Vagina (tissue), 2 donors: ENCODE measurements around the gene RALGAPA1. TPM values are rescaled to one million over a fixed set of nuclear protein-coding genes. Genes with fewer than 3 reads are reported as not detected.
"Not testable (repeated sequence)": the region's sequence is repeated elsewhere in the genome, so short reads cannot be mapped to it uniquely, and the experiment has no call there.

ENCODE experiments used
- DNase-seq, 2 donors: peaks; one replicate each; pipeline ENCODE4 v3.0.0-alpha.2; 2017; ENCODE audit errors: extremely low spot score in 2 of 2
- H3K27ac ChIP-seq: fragments of 200-600 bp; sonication (generic); one replicate; pipeline ENCODE4 v1.5.1; 2019
- H3K27me3 ChIP-seq: fragments of 200-600 bp; sonication (generic); one replicate; pipeline ENCODE4 v1.5.1; 2019
- H3K36me3 ChIP-seq, 2 donors: fragments of 200-600 bp; sonication (generic); one replicate each; pipeline ENCODE4 v1.5.1; 2017 to 2019
- H3K4me1 ChIP-seq: fragments of 200-600 bp; sonication (generic); one replicate; pipeline ENCODE4 v1.5.1; 2019
- H3K4me3 ChIP-seq, 2 donors: fragments of 200-600 bp; sonication (generic); 1 replicate in 1 of 2; 2 replicates in 1 of 2; pipeline ENCODE4 v1.5.1; 2016 to 2019
- H3K9me3 ChIP-seq: fragments of 200-600 bp; sonication (generic); one replicate; pipeline ENCODE4 v1.5.1; 2019
- POLR2A ChIP-seq, 2 donors: fragments of 450-650 bp; IDR thresholded peaks; one replicate each; pipeline ENCODE4 v1.6.1; 2017; ENCODE audit warnings: antibody characterized with exemption in 2 of 2, mild to moderate bottlenecking in 2 of 2, moderate library complexity in 2 of 2
- POLR2AphosphoS5 ChIP-seq, 2 donors: sonication (generic); formaldehyde crosslinking; IDR thresholded peaks; one replicate each; pipeline ENCODE4 v1.9.0; 2017; ENCODE audit warnings: antibody characterized with exemption in 2 of 2, mild to moderate bottlenecking in 2 of 2, low read depth in 1 of 2; ENCODE audit not compliant: insufficient read depth in 1 of 2
- intact Hi-C: fragments of 100-400 bp; cut with DNase I; formaldehyde crosslinking; loops from one replicate; pipeline ENCODE4 v1.15.1; 2023
- total RNA-seq: library from RNA; depleted of rRNA; stranded (reverse); fragments of >200 nt; gene quantifications from one replicate; pipeline ENCODE4 v1.2.3, GENCODE V29; 2016
- TF ChIP-seq, protein P1 (sequence below), 3 experiments: fragments of 450-650 bp in 2 of 3; fragments of 200-600 bp in 1 of 3; sonication (generic) in 1 of 3; IDR thresholded peaks; one replicate each; pipeline ENCODE4 v1.5.1; 2017 to 2019; ENCODE audit warnings: antibody characterized with exemption in 3 of 3, mild to moderate bottlenecking in 2 of 3, moderate library complexity in 2 of 3

The RALGAPA1 gene
- total RNA-seq, 1 donor from 2014 or later = 77.8 TPM

GRCh38 chr14:35783699-35784098 is 25.4 kb downstream of the RALGAPA1 start:
- H3K4me1 ChIP-seq = peaks cover 8% of the 10 kb centered on the region
- no peaks in the 10 kb centered on the region for H3K9me3 ChIP-seq
- no peak for DNase-seq
- intact Hi-C loops = no loop called here
- TF ChIP-seq, protein P1, sequence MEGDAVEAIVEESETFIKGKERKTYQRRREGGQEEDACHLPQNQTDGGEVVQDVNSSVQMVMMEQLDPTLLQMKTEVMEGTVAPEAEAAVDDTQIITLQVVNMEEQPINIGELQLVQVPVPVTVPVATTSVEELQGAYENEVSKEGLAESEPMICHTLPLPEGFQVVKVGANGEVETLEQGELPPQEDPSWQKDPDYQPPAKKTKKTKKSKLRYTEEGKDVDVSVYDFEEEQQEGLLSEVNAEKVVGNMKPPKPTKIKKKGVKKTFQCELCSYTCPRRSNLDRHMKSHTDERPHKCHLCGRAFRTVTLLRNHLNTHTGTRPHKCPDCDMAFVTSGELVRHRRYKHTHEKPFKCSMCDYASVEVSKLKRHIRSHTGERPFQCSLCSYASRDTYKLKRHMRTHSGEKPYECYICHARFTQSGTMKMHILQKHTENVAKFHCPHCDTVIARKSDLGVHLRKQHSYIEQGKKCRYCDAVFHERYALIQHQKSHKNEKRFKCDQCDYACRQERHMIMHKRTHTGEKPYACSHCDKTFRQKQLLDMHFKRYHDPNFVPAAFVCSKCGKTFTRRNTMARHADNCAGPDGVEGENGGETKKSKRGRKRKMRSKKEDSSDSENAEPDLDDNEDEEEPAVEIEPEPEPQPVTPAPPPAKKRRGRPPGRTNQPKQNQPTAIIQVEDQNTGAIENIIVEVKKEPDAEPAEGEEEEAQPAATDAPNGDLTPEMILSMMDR (IDR thresholded peaks at IDR 0.05) = no peak
- TF ChIP-seq POLR2AphosphoS5 (IDR thresholded peaks at IDR 0.05; ENCODE audit: insufficient read depth in 1 of 2, low read depth in 1 of 2) (no peak), POLR2A (IDR thresholded peaks at IDR 0.05) (no peak)
- no peaks in the 10 kb centered on the region for H3K36me3 ChIP-seq
- H3K27me3 ChIP-seq = no peaks in the 10 kb centered on the region
- H3K4me3 ChIP-seq = no peak overlapping the region
- no peak overlapping the region for H3K27ac ChIP-seq

GRCh38 chr14:35779368-35779767 is 29.7 kb downstream of the RALGAPA1 start:
- Histone ChIP-seq H3K36me3 (no peaks in the 10 kb centered on the region), H3K27ac (no peak overlapping the region), H3K9me3 (no peaks in the 10 kb centered on the region), H3K4me1 (no peaks in the 10 kb centered on the region), H3K27me3 (no peaks in the 10 kb centered on the region), H3K4me3 (no peak overlapping the region)
- no peak for DNase-seq
- intact Hi-C loops = no loop called here
- TF ChIP-seq POLR2A (IDR thresholded peaks at IDR 0.05) (no peak), POLR2AphosphoS5 (IDR thresholded peaks at IDR 0.05; ENCODE audit: insufficient read depth in 1 of 2, low read depth in 1 of 2) (no peak)
- TF ChIP-seq, protein P1 (IDR thresholded peaks at IDR 0.05) = no peak

DNA sequence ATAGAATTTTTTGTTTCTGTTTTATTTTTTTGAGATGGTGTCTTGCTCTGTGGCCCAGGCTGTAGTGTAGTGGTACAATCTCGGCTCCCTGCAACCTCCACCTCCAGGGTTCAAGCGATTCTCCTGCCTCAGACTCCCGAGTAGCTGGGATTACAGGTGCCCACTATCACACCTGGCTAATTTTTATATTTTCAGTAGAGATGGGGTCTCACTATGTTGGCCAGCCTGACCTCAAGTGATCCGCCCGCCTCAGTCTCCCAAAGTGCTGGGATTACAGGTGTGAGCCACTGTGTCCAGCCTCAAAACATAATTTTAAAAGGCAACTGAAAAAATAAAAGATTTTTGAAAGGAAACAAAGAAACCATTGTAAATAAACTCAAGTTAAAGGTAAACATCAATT is 31.5 kb downstream of the RALGAPA1 start:
- H3K36me3 ChIP-seq, DNase-seq, H3K27me3 ChIP-seq, H3K4me3 ChIP-seq, H3K27ac ChIP-seq, H3K4me1 ChIP-seq, H3K9me3 ChIP-seq, intact Hi-C loops: not testable (repeated sequence)

DNA sequence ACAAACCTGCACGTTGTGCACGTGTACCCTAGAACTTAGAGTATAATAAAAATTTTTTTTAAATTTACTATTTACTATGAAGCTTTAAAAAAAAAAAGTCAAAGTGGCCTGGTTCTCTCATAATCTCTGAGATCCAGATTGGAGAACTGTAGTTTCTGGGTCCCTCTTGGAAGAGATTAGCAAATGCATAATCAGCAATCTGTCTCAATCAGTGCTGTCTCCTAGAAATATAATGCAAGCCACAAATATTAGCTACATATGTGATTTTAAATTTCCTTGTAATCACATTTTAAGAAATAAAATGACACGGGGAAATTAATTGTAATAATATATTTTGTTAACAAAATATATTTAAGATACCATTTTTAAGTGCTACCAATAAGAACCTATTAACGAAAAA is 32.3 kb downstream of the RALGAPA1 start:
- no peaks in the 10 kb centered on the region for H3K36me3 ChIP-seq
- no peak overlapping the region for H3K27ac ChIP-seq
- TF ChIP-seq, protein P1 (IDR thresholded peaks at IDR 0.05) = no peak
- TF ChIP-seq POLR2AphosphoS5 (IDR thresholded peaks at IDR 0.05; ENCODE audit: insufficient read depth in 1 of 2, low read depth in 1 of 2) = no peak
- TF ChIP-seq POLR2A (IDR thresholded peaks at IDR 0.05) = no peak
- H3K4me3 ChIP-seq = no peak overlapping the region
- intact Hi-C loops = no loop called here
- no peaks in the 10 kb centered on the region for H3K27me3 ChIP-seq
- no peaks in the 10 kb centered on the region for H3K9me3 ChIP-seq
- H3K4me1 ChIP-seq = no peaks in the 10 kb centered on the region
- no peak for DNase-seq

- H3K4me3 ChIP-seq, H3K27ac ChIP-seq, H3K36me3 ChIP-seq, intact Hi-C loops, H3K27me3 ChIP-seq, H3K9me3 ChIP-seq, H3K4me1 ChIP-seq, DNase-seq: not testable (repeated sequence)
These were observed 33.0 kb downstream of the RALGAPA1 start for GRCh38 chr14:35776085-35776484.

- no peak for TF ChIP-seq POLR2A (IDR thresholded peaks at IDR 0.05)
- no peak for TF ChIP-seq POLR2AphosphoS5 (IDR thresholded peaks at IDR 0.05; ENCODE audit: insufficient read depth in 1 of 2, low read depth in 1 of 2)
- no peak for DNase-seq
- Histone ChIP-seq H3K27me3 (no peaks in the 10 kb centered on the region), H3K4me1 (no peaks in the 10 kb centered on the region), H3K36me3 (peaks cover 0 to 24% of the 10 kb centered on the region in 2 donors), H3K4me3 (no peak overlapping the region), H3K9me3 (no peaks in the 10 kb centered on the region), H3K27ac (no peak overlapping the region)
- intact Hi-C loops = no loop called here
These were observed 42.4 kb downstream of the RALGAPA1 start for GRCh38 chr14:35766700-35767082.
